Erythroblast (primary cell): Measurements from ENCODE around the gene CARD10.

ENCODE experiments used
- DNase-seq, 2 experiments: peaks; one replicate each; lab custom pipeline; 2025; lab: John Stamatoyannopoulos, UW
- GATA1 ChIP-seq: IDR thresholded peaks from 2 replicates; pipeline ENCODE4 v1.6.1; 2011; ENCODE audit warnings: low read depth, mild to moderate bottlenecking, control low read depth, low read length, moderate library complexity
- POLR2A ChIP-seq: IDR thresholded peaks from 2 replicates; pipeline ENCODE4 v1.6.1; 2011; ENCODE audit warnings: mild to moderate bottlenecking, low read length

Gene CARD10

GRCh38 chr22:37507731-37508130 lies 11.5 kb downstream of the CARD10 start:
- DNase-seq, result no peak
- TF ChIP-seq POLR2A (no peak), GATA1 (no peak)

- TF ChIP-seq GATA1, result no peak
- no peak for TF ChIP-seq POLR2A
- DNase-seq, result no peak
Observed at GRCh38 chr22:37505989-37506388, 13.2 kb downstream of the CARD10 start.

- no peak for DNase-seq
- no peak for TF ChIP-seq GATA1
- no peak for TF ChIP-seq POLR2A
Observed at GRCh38 chr22:37505565-37505964, 13.7 kb downstream of the CARD10 start.

- TF ChIP-seq POLR2A (no peak), GATA1 (no peak)
- DNase-seq, result no peak
Observed at GRCh38 chr22:37504964-37505363, 14.3 kb downstream of the CARD10 start.

- DNase-seq, result no peak
Observed at GRCh38 chr22:37503850-37504249, 15.4 kb downstream of the CARD10 start.

GRCh38 chr22:37503183-37503683 lies 16.0 kb downstream of the CARD10 start:
- TF ChIP-seq POLR2A (no peak), GATA1 (no peak)
- DNase-seq, result no peak

More at GRCh38 chr22:37503850-37504249, 15.4 kb downstream of the CARD10 start:
- TF ChIP-seq POLR2A, result no peak
- no peak for TF ChIP-seq GATA1

GRCh38 chr22:37502342-37503182 lies 16.7 kb downstream of the CARD10 start:
- no peak for TF ChIP-seq GATA1
- no peak for TF ChIP-seq POLR2A
- DNase-seq, result no peak

- no peak for DNase-seq
- TF ChIP-seq GATA1 (no peak), POLR2A (no peak)
Observed at GRCh38 chr22:37501610-37502341, 17.4 kb downstream of the CARD10 start.

- no peak for DNase-seq
- no peak for TF ChIP-seq POLR2A
- no peak for TF ChIP-seq GATA1
Observed at GRCh38 chr22:37500745-37501609, 18.2 kb downstream of the CARD10 start.

- TF ChIP-seq GATA1 (no peak), POLR2A (no peak)
Observed at GRCh38 chr22:37499789-37500540, 19.2 kb downstream of the CARD10 start.

GRCh38 chr22:37499027-37499707 lies 20.0 kb downstream of the CARD10 start:
- no peak for DNase-seq
- TF ChIP-seq GATA1 (no peak), POLR2A (no peak)

More at GRCh38 chr22:37499789-37500540, 19.2 kb downstream of the CARD10 start:
- DNase-seq, result no peak
